Stimulated activated CD8-positive, alpha-beta memory T cell treated with anti-CD3 and anti-CD28 coated beads, Interleukin-4, amount 100 ng/mL, for 4 hours (primary cell): Measurements from ENCODE around the gene ADGRE1.

Source experiments
- DNase-seq, 2 donors: peaks; one replicate each; pipeline ENCODE4 v3.0.0-alpha.2; 2020; ENCODE audit warnings: low read depth in 2 of 2, low spot score in 1 of 2

The ADGRE1 gene

GRCh38 chr19:6947745-6948144 lies 60.4 kb downstream of the ADGRE1 start:
- no peak for DNase-seq

DNA sequence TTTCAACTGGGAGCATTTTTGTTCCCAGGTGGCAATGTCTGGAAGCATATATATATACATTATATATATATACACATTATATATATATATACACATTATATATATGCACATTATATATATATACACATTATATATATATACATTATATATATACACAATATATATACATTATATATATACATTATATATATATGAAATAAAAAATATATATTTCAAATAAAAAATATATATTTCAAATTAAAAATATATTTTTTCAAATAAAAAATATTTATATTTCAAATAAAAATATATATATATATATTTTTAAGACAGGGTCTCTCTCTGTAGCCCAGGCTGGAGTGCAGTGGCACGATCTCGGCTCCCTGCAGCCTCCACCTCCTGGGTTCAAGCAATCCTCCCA lies 61.5 kb downstream of the ADGRE1 start:
- DNase-seq = no peak

DNA sequence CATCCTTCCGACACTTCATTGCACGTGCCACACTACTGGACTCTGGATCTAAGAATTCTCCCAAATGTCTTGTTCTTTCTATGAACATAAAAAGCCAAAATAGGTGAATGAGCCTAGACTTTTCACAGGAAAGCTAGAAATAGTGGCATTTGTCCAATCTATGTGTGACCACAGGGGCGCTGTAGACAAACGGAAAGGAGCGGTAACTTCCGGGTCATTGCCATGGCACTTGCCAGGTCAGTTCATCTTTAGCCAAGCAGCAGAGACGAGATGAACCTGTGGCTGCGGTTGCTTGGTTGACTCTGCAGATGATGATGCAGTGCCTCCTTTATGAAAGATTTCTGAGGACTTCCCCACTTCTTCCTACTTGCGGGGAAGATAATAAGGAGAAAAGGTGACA lies 65.6 kb downstream of the ADGRE1 start:
- DNase-seq = no peak

DNA sequence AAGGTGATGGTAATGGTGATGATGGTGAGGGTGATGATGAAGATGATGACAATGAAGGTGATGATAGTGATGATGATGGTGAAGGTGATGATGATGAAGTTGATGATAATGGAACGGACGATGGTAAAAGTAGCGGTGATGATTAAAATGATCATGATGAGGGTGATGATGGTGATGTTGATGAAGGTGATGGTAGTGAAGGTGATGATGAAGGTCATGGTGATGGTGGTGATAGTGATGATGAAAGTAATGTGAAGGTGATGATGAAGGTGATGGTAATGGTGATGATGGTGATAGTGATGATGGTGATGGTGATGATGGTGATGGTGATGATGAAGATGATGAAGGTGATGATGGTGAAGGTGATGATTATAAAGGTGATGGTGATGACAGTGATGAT lies 67.7 kb downstream of the ADGRE1 start:
- no peak for DNase-seq

DNA sequence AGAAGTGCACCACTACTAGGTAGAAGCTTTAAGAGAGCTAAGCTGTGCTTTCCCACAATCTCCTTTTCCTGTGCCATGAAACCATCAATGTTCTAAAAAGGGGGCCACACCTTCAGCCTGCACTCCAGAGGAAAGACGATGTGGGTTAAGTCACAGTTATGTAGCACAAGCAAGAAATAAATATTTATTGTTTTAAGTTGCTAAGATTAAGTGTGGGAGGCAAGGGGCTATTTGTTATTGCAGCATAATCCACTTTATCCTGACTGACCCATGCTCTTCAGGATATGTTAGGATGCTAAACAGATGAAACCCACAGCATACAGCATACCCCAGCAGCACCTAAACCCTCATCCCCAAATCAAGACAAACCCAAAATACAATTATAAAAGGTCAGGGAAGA lies 69.2 kb downstream of the ADGRE1 start:
- DNase-seq = no peak

DNA sequence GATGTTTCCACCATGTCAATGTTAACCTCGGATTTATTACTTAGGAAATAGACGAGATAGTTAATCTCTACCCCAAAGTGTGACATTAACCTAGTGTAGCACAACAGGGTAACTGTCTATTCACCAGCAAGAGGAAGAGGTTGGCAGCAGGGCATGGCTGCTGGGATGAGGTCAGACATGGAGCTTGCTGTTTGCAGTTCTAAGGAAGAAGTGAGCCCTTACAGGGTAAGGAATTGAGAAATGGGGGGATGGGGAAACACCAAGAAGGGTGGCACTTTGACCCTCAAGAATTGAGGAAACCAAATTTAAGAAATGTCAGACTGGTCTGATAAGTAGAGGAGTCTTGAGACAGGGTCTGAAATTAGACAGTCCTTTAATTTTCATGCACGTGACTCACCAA lies 71.4 kb downstream of the ADGRE1 start:
- no peak for DNase-seq

DNA sequence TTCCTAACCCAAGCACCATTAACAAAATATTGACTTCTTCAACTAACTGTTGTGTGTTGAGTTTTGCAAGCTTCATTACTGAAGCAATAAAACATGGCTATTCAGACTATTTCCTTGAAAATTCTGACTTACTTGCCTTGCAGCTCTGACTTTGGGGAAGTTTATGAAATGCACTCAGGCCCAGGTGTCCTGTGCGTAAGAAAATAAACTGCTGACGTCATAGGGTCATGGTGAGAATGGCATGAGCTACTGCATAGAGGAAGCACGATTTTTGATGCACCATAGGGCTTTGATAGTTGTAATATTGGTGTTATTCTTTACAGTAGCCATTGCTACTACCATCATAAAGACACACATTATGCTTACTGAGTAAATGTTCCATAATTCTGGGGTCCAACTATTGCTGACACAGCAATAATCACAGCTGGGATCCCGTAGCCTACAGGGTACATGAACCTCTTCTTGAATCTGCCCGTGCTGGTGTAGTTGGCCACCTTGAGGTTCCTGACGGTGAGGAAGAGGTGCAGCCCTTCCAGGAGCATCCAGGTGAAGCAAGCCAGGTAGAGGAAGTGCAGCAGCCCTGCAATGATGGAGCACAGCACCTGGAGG lies 76.0 kb downstream of the ADGRE1 start:
- no peak for DNase-seq

DNA sequence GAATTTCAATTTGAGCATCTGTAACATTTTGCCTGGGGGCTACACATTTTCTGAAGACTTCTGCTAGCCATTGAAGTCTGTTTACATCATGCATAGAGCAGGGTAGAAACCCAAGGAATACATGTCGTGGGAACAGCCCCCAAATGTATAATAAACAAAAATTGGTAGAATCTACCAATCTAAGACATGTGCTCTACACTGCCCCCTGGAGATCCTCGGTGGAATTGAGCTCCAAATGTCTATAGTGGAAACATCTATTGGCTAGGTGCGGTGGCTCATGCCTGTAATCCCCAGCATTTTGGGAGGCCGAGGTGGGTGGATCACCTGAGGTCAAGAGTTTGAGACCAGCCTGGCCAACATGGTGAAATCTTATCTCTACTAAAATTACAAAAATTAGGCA lies 76.6 kb downstream of the ADGRE1 start:
- DNase-seq = peak; percentile 4 to 6

DNA sequence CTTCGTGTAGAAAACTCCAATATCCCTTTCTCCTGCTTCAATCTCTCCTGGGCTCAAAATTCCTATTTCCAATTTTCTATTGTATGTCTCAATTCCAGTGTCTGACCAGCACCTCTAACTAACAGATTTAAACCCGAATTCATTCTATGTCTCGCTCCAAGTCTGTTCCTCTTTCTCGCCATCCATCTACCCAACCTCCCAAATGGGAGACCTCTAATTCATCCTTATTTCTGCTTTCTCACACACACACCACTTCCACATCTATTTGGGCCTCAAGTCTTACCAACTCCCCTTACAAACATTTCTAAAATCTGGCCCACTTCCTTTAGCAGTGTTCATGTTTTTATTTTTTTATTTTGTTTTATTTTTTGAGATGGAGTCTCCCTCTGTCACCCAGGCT lies 80.6 kb downstream of the ADGRE1 start:
- no peak for DNase-seq

DNA sequence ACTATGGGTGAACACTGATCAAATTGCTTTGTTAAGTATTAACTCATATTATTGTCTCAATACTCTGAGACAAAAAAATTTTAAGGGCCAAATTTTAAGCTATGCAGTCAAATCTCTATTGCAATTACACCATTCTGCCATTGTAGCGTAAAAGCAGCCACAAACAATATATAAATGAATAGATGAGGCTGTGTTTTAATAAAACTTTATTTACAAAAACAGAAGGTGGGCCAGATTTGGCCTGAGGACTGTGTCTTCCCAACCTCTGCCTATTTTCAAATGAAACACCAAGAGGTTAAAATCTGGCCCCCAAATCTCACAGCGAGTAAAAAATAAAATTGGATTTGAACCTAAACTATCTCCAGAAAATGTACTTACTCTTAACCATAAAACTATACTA lies 82.1 kb downstream of the ADGRE1 start:
- no peak for DNase-seq

DNA sequence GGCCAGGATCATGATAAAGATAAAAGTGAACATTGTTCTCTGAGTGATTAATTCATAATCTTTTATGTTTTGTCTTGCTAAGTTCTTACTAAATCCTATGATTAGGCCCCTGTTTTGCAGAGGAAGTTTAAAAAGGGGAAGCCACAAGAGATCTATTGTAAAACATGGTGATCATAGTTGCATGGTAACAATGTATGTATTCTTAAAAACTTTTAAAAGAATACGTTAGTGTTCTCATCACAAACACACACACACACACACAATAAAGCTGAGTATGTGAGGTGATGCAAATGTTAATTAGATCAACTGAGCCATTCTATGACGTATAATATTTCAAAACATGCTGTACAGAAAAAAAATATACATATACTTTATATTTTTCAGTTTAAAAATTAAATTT lies 82.6 kb downstream of the ADGRE1 start:
- no peak for DNase-seq

DNA sequence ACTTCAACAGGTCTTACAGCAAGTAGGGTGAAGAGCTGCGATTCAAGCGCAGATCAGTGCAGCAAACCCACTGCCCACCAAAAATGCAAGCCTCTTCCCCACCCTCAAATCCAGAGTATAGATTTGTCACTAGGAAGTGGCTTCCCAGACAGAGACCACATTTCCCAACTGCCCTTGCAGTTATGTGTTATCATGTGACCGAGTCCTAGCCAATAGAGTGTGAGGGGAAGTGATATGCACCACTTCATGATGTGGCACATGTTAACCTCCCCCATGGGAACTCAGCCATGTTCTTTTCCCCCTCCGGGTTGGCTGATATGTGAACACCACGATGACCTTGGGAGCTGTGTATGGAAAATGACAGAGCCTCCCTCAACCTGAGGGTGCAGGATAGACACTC lies 83.1 kb downstream of the ADGRE1 start:
- DNase-seq = no peak

GRCh38 chr19:6971366-6971765 lies 84.0 kb downstream of the ADGRE1 start:
- DNase-seq = no peak

DNA sequence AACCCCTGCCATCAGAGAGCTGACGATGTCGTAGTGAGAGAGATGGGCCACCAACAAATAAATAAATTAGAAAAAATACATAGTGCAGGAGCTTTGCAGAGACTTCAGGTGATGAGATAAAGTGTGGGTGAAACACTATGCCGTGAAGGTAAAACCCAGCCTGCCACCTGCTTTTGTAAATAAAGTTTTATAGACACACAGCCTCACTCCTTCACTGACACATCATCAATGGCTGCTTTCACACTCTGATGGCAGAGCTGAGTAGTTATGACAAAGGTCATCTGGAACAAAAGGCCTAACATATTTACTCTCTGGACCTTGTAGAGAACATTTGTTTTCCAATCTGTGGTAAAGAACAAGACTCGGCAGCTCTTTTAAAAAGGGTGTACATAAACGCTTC lies 88.8 kb downstream of the ADGRE1 start:
- DNase-seq = no peak

DNA sequence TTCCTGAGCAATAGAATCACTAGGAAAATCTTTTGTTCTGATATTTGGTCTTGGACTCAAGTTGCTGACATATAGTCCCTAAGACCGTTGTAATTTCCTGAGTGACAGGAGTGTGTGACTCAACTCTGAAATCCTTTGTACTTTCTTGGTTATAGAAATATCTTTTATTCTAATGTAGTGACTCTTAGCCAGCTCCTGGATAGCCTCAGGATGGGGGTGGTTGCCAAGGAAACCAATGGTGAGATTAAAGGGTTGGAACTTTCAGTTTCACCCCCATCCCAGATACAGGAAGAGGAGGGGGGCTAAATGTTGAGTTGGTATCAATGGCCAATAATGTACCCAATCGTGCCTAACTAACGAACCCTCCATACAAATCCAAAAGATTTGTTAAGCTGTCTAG lies 92.0 kb downstream of the ADGRE1 start:
- DNase-seq = no peak

GRCh38 chr19:6983448-6983847 lies 96.1 kb downstream of the ADGRE1 start:
- no peak for DNase-seq

GRCh38 chr19:6987850-6988249 lies 100.5 kb downstream of the ADGRE1 start:
- no peak for DNase-seq

DNA sequence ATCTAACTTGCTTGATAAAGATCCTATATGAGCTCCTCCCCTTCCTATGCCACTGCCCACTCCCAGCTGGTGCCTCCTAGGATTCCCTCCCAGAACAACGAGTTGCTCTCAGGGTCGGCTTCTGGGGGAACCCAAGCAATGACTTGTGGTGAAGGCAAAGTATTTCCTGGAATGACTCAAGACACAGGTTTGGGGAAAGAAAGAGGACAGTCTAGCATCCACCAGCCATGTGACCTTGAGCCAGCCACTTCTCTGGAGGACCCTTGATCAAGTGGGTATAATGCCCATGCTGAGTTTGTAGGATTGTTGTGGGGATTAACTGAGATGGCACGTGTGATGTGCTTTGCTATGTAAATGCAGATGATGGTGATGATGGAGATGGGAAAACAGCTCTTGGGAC lies 100.9 kb downstream of the ADGRE1 start:
- DNase-seq = no peak
